GM12801 (cell line): ENCODE data around the gene GRPEL2.

Experiments
- CTCF ChIP-seq: IDR thresholded peaks from one replicate; pipeline ENCODE4 v1.5.1; 2011; ENCODE audit warnings: control low read depth; ENCODE audit not compliant: insufficient read length; ENCODE audit errors: extremely low read depth

GRPEL2 gene

GRCh38 chr5:149374303-149374702, 29.0 kb downstream of the GRPEL2 start:
- TF ChIP-seq CTCF, result no peak

- TF ChIP-seq CTCF, result no peak
Measured at GRCh38 chr5:149374801-149375200, 29.5 kb downstream of the GRPEL2 start.

GRCh38 chr5:149375434-149375833, 30.1 kb downstream of the GRPEL2 start:
- no peak for TF ChIP-seq CTCF

GRCh38 chr5:149376104-149376503, 30.8 kb downstream of the GRPEL2 start:
- no peak for TF ChIP-seq CTCF

GRCh38 chr5:149376711-149377447, 31.6 kb downstream of the GRPEL2 start:
- no peak for TF ChIP-seq CTCF

- no peak for TF ChIP-seq CTCF
Measured at GRCh38 chr5:149378241-149378820, 33.0 kb downstream of the GRPEL2 start.

GRCh38 chr5:149379177-149379761, 34.0 kb downstream of the GRPEL2 start, which contains the start of gene IL17B:
TSS of gene IL17B (minus strand) at chr5:149379292. CDS start at chr5:149379225, 67 bp downstream.
- TF ChIP-seq CTCF, result no peak
